PC-9 (cell line): Measurements from ENCODE around the gene MEAF6. TPM values are rescaled to one million over a fixed set of nuclear protein-coding genes. Genes with fewer than 3 reads are reported as not detected.

Source experiments
- BruUV-seq: library from RNA; stranded (reverse); fragments of 400-500 nt; replicated peaks from 2 replicates; lab custom pipeline; 2021; lab: Mats Ljungman, UMichigan
- CTCF ChIA-PET: fragments of 300-600 bp; sonication (Branson Sonifier 250); formaldehyde crosslinking; loops from one replicate; lab custom pipeline; 2022; ENCODE audit warnings: antibody characterized with exemption; lab: Charles Lee
- POLR2A ChIA-PET: fragments of 300-600 bp; sonication (Branson Sonifier 250); formaldehyde crosslinking; loops from one replicate; lab custom pipeline; 2022; ENCODE audit warnings: antibody characterized with exemption; ENCODE audit not compliant: unreplicated experiment; lab: Charles Lee
- DNase-seq, 2 experiments: peaks; one replicate each; pipeline versions ENCODE4 v3.0.0 to v3.0.0-alpha.2; 2015 to 2022; ENCODE audit warnings: mixed read lengths in 1 of 2
- H2AFZ ChIP-seq: fragments of 200-600 bp; sonication (generic); 2 replicates; pipeline ENCODE4 v1.8.1; 2017; ENCODE audit warnings: antibody characterized with exemption
- H3F3A ChIP-seq: fragments of 200-600 bp; sonication (generic); 2 replicates; pipeline ENCODE4 v1.8.1; 2017; ENCODE audit warnings: antibody characterized with exemption, mild to moderate bottlenecking, low read depth; ENCODE audit not compliant: insufficient read depth
- H3K27ac ChIP-seq: fragments of 200-600 bp; sonication (generic); 2 replicates; pipeline ENCODE4 v1.6.1; 2016; ENCODE audit warnings: mixed run types
- H3K27me3 ChIP-seq: fragments of 200-600 bp; sonication (generic); 2 replicates; pipeline ENCODE4 v1.6.1; 2016; ENCODE audit warnings: low read depth, mixed run types; ENCODE audit not compliant: insufficient read depth
- H3K36me3 ChIP-seq: fragments of 200-600 bp; sonication (generic); 2 replicates; pipeline ENCODE4 v1.6.1; 2016; ENCODE audit warnings: low read depth, mixed run types
- H3K4me1 ChIP-seq: fragments of 200-600 bp; sonication (generic); replicated peaks from 2 replicates; pipeline ENCODE4 v1.6.1; 2016; ENCODE audit warnings: mixed run types; ENCODE audit not compliant: insufficient read depth
- H3K4me2 ChIP-seq: fragments of 200-600 bp; sonication (generic); 2 replicates; pipeline ENCODE4 v1.6.1; 2017; ENCODE audit warnings: mixed run types
- H3K4me3 ChIP-seq: fragments of 200-600 bp; sonication (generic); 2 replicates; pipeline ENCODE4 v1.6.1; 2016; ENCODE audit warnings: mixed run types
- H3K79me2 ChIP-seq: fragments of 200-600 bp; sonication (generic); 2 replicates; pipeline ENCODE4 v1.6.1; 2017; ENCODE audit warnings: low read depth, mixed run types
- H3K9me2 ChIP-seq: fragments of 200-600 bp; sonication (generic); 2 replicates; pipeline ENCODE4 v1.8.1; 2017; ENCODE audit warnings: mild to moderate bottlenecking; ENCODE audit not compliant: insufficient read depth
- H3K9me3 ChIP-seq: fragments of 200-600 bp; sonication (generic); 2 replicates; pipeline ENCODE4 v1.8.1; 2016; ENCODE audit warnings: low read depth; ENCODE audit not compliant: insufficient read depth
- H4K20me1 ChIP-seq: fragments of 200-600 bp; sonication (generic); 2 replicates; pipeline ENCODE4 v1.8.1; 2017; ENCODE audit not compliant: insufficient read depth
- CTCF ChIP-seq: fragments of 200-600 bp; sonication (generic); conservative IDR thresholded peaks from 2 replicates; pipeline ENCODE4 v1.6.1; 2017; ENCODE audit warnings: mixed run types, antibody characterized with exemption, mild to moderate bottlenecking, moderate library complexity
- EZH2 ChIP-seq: fragments of 200-600 bp; sonication (generic); IDR thresholded peaks from 2 replicates; pipeline ENCODE4 v1.8.0; 2017; ENCODE audit warnings: antibody characterized with exemption, low read depth
- intact Hi-C: fragments of 100-400 bp; cut with micrococcal nuclease; formaldehyde crosslinking; loops from one replicate; pipeline ENCODE4 v1.10.0; 2022; ENCODE audit not compliant: unreplicated experiment
- microRNA-seq: library from miRNA; unstranded; fragments of <30 nt; microRNA quantifications from one replicate; pipeline ENCODE4 v1.2.0, GENCODE V29; 2021; ENCODE audit warnings: borderline number of aligned reads, borderline replicate concordance
- total RNA-seq: library from RNA; stranded (reverse); gene quantifications from 2 replicates; pipeline ENCODE4 v1.2.3, GENCODE V29; 2021

The MEAF6 gene
- total RNA-seq, 1 experiment from 2014 or later = 72.3 TPM

GRCh38 chr1:37448185-37448584 lies 66.4 kb downstream of the MEAF6 start:
- no peak overlapping the region for H2AFZ ChIP-seq
- no peaks in the 10 kb centered on the region for H3K79me2 ChIP-seq
- H3K4me1 ChIP-seq = peaks cover 17% of the 10 kb centered on the region
- H3K4me3 ChIP-seq = no peak overlapping the region
- H3K27ac ChIP-seq = no peak overlapping the region
- no TSS peak for BruUV-seq
- CTCF ChIA-PET = no interaction called here
- no peak for DNase-seq
- H4K20me1 ChIP-seq = no peaks in the 10 kb centered on the region
- POLR2A ChIA-PET = interaction anchor here (0.6 kb wide), 1 partner anchor 31 kb away, joined by 3 read pairs; no protein-coding TSS in a partner anchor
- TF ChIP-seq CTCF = no peak
- no peak for TF ChIP-seq EZH2
- no peaks in the 10 kb centered on the region for H3K9me3 ChIP-seq
- no peaks in the 10 kb centered on the region; the same call in 1 of the 2 replicates for H3F3A ChIP-seq
- no peaks in the 10 kb centered on the region for H3K27me3 ChIP-seq
- H3K9me2 ChIP-seq = no peaks in the 10 kb centered on the region
- intact Hi-C loops = no loop called here
- peak overlapping the region; percentile 47; the same call in 1 of the 2 replicates for H3K4me2 ChIP-seq
- H3K36me3 ChIP-seq = no peaks in the 10 kb centered on the region

- Histone ChIP-seq H3K27ac (no peak overlapping the region), H4K20me1 (no peaks in the 10 kb centered on the region), H3K4me3 (no peak overlapping the region), H3K79me2 (no peaks in the 10 kb centered on the region), H3F3A (no peaks in the 10 kb centered on the region), H2AFZ (no peak overlapping the region), H3K9me3 (no peaks in the 10 kb centered on the region), H3K4me1 (peaks cover 17% of the 10 kb centered on the region), H3K9me2 (no peaks in the 10 kb centered on the region), H3K4me2 (no peak overlapping the region), H3K36me3 (no peaks in the 10 kb centered on the region), H3K27me3 (no peaks in the 10 kb centered on the region)
- no peak for DNase-seq
- intact Hi-C loops = no loop called here
- no peak for TF ChIP-seq EZH2
- no peak for TF ChIP-seq CTCF
- POLR2A ChIA-PET = no interaction called here
- CTCF ChIA-PET = no interaction called here
- BruUV-seq = no TSS peak
Measured at GRCh38 chr1:37446874-37447273, 67.7 kb downstream of the MEAF6 start.

GRCh38 chr1:37442644-37443043 lies 71.9 kb downstream of the MEAF6 start:
- H3K9me2 ChIP-seq = no peaks in the 10 kb centered on the region
- no peaks in the 10 kb centered on the region for H3K9me3 ChIP-seq
- no peaks in the 10 kb centered on the region for H4K20me1 ChIP-seq
- TF ChIP-seq EZH2 (no peak), CTCF (no peak)
- H3K79me2 ChIP-seq = no peaks in the 10 kb centered on the region
- H3K4me1 ChIP-seq = no peaks in the 10 kb centered on the region; the same call in 1 of the 2 replicates
- POLR2A ChIA-PET = no interaction called here
- H3K4me2 ChIP-seq = no peak overlapping the region
- H3K27me3 ChIP-seq = no peaks in the 10 kb centered on the region
- BruUV-seq = no TSS peak
- no peaks in the 10 kb centered on the region for H3K36me3 ChIP-seq
- H3K4me3 ChIP-seq = no peak overlapping the region
- H2AFZ ChIP-seq = no peak overlapping the region
- H3K27ac ChIP-seq = no peak overlapping the region
- CTCF ChIA-PET = no interaction called here
- DNase-seq = no peak
- intact Hi-C loops = no loop called here
- no peaks in the 10 kb centered on the region for H3F3A ChIP-seq

Small RNA genes lying within 50 kb of the gene (microRNA-seq; reads per million reads assigned to microRNA genes)
- gene MIR5581 (2.7 reads per million), gene MIR6732 (not detected)

Other genes starting within 250 kb of the MEAF6 start
- 18.7 and 18.9 TPM in 2 replicates for gene ZC3H12A, start 40.2 kb downstream of the MEAF6 start, total RNA-seq
- gene SNIP1, start 39.5 kb upstream of the MEAF6 start, total RNA-seq = 23.5 and 32.5 TPM in 2 replicates
- not detected in 2 replicates for gene DNALI1, start 42.2 kb upstream of the MEAF6 start, total RNA-seq
- 51.3 and 51.9 TPM in 2 replicates for gene GNL2, start 81.2 kb upstream of the MEAF6 start, total RNA-seq
- not detected in 2 replicates for gene RSPO1, start 120.1 kb upstream of the MEAF6 start, total RNA-seq
- 42.8 and 57.9 TPM in 2 replicates for gene CDCA8, start 177.8 kb upstream of the MEAF6 start, total RNA-seq